ENCODE measurements around the gene TNRC6B.

GRCh38 chr22:40199223-40199622, 21.5 kb downstream of the TNRC6B start:
- no peak for TF ChIP-seq GATA3 (IDR thresholded peaks at IDR 0.05; ENCODE audit: low read depth, low read length)
- no peak for TF ChIP-seq GATA2 (IDR thresholded peaks at IDR 0.05; ENCODE audit: low read depth, low read length)
